Hematopoietic multipotent progenitor cell (in vitro differentiated cells): ENCODE data around the gene TMEM94. TPM values are rescaled to one million over a fixed set of nuclear protein-coding genes. Genes with fewer than 3 reads are reported as not detected.
A peak's percentile ranks its signal among the peaks of the same experiment; 100 is the strongest.

Experiments used
- DNase-seq, 3 donors: peaks; one replicate each; pipeline ENCODE4 v3.0.0-alpha.2; 2011 to 2015; ENCODE audit warnings: low read depth in 2 of 3, low spot score in 2 of 3
- total RNA-seq: library from RNA; depleted of rRNA; stranded (reverse); fragments of >200 nt; gene quantifications from one replicate; pipeline ENCODE4 v1.2.3, GENCODE V29; 2012

TMEM94 gene
- total RNA-seq, 1 donor = 156 TPM

DNA sequence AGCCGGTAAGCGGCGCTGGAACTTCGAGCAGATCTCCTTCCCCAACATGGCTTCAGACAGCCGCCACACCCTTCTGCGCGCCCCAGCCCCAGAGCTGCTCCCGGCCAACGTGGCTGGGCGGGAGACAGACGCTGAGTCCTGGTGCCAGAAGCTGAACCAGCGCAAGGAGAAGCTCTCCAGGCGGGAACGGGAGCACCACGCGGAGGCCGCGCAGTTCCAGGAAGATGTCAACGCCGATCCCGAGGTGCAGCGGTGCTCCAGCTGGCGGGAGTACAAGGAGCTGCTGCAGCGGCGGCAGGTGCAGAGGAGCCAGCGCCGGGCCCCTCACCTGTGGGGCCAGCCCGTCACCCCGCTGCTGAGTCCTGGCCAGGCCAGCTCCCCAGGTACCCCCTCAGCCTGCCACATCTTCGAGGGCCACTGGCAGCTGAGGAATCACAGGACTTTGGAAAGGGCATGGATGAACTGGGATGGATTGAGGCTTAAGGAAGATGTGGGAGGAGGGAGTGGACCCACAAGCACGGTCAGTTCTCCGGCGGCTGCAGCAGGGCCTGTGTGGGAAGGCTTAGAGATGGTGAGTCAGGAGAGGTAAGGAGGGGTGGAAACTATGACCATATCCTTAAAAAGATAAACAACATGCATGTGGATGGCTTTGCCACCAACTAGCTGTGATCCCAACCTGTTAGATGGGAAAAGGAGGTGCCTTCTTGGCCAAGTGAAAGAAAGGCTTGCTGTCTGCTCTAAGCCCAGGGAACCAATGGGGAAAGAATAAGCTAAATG lies 65.7 kb downstream of the TMEM94 start:
- DNase-seq = no peak

DNA sequence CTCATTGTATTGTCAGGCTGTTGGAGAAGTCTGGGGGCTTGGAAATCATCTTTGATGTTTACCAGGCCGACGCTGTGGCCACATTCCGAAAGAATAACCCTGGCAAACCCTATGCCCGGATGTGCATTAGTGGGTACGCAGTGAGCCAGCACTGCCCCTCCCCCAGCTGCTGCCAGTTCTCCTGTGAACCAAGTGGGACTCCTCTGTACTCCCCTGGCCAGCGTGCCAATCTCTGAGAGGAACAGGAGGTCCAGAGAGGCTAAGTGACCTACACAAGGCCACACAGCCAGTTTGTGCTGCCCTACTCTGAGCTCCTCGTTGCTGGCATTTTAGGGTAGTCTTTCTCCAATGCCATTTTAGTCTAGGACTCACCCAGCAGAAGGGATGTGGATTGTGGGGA lies 67.2 kb downstream of the TMEM94 start:
- DNase-seq = no peak

- peak in 1 of 3 donors; percentile 31 for DNase-seq
These were observed 68.0 kb downstream of the TMEM94 start for GRCh38 chr17:75524269-75524969.

- peak; percentile 83 to 89 (median 86) for DNase-seq
These were observed 68.8 kb downstream of the TMEM94 start, which contains the start of gene LLGL2 for GRCh38 chr17:75524970-75525805. Gene LLGL2, plus strand, starts transcription at chr17:75525697. Its CDS starts 17,730 bp downstream, at chr17:75543427.

DNA sequence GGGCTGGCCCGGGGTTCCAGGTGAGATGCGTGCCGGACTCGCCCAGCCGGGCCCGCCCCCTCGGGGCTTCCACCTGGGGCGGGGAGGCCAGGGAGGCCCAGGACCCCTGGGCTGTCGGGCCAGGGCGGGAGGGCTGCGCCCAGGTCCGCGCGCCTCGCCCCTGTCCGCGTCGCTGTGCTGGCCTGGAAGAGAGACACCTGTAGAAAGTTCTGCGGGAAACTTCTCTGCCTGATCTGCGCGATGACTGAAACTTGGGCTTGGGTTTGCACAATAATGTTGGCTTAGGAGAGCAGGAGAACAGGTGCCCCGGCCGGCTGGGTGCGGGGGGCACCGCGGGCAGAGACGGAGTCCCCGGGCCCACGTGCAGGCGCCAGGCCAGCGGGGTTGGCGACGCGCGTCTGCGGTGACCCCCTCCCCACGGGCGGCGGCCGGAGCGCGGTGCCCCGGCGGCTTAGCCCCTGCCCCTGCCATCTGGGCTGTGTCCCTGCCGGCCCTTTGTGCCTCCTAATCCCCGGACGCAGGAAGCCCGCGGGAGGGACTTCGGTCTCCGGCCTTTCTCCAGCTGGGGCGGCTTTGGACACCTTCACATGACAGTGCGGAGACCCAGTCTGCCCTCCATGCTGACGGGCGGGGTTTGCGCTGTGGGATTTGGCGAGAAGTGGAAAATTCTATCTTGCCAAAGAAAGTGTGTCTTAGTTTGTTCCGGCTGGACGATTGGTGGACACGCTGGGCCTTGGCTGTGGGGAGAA lies 69.5 kb downstream of the TMEM94 start:
- no peak for DNase-seq

DNA sequence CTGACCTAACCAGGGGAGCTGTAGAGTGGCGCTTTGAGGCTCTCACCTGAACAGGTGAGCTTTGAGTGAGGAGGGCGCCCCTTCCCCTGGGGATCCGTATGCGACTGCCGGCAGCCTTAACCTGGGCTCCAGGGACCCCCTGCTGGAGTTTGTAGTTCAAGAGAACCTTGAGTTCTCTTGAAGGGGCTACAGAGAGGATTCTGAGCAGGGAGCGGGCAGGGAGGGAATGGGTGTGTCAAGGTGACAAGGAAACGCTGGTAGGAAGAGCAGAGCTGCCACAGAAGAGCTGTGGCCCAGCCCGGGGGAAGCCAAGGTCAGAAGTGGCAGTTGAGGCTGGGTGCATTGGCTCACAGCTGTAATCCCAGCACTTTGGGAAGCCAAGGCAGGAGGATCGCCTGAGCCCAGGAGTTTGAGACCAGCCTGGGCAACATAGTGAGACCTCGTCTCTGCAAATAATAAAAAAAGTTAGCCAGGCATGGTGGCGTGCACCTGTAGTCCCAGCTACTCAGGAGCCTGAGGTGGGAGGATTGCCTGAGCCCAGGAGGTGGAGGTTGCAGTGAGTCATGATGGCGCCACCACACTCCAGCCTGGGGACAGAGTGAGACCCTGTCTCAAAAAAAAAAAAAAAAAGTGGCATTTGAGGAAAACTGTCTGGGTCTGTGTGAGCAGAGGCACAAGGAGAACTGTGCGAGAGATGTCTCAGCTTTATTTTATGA lies 70.3 kb downstream of the TMEM94 start:
- DNase-seq = no peak

DNA sequence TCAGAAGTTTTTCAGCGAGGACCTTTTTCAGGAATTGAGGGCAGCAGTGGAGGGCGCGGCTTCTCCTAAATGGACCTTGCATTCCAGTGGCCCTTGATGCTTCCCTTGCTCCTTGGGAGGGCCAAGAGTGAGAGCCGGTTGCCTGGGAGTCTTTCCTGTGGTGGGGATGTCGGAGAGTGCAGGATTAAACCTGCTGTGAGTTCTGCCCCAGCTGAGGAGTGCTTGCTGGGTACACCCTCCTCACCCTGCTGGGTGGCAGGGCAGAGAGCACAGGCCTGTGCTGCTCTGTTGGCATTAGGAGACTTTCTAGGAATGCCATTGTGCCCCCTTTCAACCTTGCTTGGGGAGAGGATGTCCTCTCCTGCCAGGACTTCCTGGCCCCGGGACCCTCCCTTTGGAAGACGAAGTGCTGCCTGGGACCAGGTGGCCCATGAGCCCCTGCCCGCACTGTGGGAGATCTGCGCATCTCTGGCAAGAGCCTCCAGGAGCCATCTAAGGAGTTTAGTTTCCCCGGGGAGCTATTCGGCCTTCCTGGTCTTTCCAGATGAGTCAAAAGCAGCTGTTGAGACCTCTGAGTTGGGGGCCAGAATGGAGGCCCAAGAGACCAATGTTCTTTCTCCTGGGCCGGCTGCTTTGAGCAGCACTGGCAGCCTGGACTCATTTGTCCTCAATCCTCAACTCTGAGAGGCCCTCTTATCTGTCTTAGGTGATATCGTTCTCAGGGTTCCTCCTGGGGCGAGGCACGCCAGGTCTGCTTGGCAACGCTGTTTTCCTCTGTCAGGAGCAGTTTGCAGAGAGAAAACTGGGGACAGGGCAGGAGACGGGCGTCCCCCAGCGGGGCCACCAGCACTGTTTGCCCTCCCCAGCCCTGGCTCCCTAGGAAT lies 74.6 kb downstream of the TMEM94 start:
- no peak for DNase-seq

GRCh38 chr17:75531721-75532072 lies 75.3 kb downstream of the TMEM94 start:
- DNase-seq = no peak

DNA sequence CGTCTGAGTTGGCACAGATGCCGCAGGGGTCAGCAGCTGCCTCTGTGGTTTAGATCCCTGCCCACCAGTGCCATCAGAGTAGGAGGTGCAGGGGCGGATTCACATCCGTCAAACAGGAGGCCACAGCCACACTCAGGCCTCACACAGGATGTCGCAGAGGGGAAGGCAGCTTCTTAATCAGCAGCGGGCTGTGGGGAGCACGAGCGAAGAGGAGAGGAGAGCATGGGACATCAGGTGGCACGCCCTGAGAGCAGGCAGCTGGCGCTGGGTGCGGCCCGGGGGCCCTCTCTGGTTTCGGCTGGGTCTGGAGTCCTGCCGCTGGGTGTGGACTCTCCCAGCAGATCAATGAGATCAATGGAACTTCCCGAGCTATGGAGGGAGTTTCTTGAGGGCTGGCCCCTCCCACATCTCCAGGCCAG lies 78.7 kb downstream of the TMEM94 start:
- peak in 2 of 3 donors; percentile 58 to 71 for DNase-seq

DNA sequence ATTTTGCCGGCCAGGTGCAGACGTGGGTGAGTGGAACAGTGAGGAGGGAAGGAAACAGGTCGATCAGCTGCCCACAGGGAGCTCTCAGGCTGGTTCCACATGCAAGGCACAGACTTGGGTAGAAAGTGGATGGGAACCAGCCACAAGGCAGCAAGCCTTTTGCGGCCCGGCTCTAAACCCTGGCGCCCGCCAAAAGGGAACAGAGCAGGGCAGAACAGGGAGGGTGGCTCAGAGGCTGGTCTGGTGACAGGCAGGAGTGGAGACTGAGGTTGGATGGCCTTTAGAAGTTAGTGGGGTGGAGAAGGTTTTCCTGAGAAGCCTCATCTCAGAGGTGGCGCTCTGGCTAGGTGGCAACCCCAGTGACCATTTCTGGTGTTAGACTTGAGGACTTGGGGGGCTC lies 79.4 kb downstream of the TMEM94 start:
- DNase-seq = no peak

GRCh38 chr17:75536366-75536765 lies 79.9 kb downstream of the TMEM94 start:
- DNase-seq = no peak

- no peak for DNase-seq
These were observed 83.7 kb downstream of the TMEM94 start for GRCh38 chr17:75539967-75540729.

DNA sequence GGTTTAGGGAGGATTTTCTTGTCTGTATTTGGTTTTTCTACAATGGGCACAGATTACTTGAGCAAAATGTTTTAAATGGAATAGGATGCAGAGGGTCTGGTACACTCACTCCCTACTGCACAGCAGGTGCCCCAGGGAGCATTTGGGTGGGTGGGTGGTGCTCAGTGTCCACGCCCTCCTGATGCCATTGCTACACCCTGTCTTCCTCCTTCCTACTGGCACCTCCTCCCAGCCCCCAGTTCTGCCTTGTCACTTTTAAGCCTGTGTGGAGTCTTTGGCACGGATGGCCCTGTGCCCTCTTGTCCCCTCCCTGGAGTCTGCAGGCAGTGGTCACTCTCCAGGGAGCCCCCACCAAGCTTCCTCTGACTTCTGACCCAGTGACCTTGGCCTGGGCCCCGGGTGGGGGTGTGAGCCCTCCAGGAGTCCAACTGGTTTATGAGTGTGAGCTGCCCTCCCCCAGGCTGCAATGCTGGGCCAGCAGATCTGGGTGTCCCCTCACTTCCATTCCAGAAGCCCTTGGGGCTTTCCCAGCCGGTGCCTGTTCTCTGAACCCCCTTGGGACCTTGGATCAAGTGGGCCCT lies 84.6 kb downstream of the TMEM94 start:
- DNase-seq = no peak

GRCh38 chr17:75542229-75542628 lies 85.8 kb downstream of the TMEM94 start:
- DNase-seq = no peak

DNA sequence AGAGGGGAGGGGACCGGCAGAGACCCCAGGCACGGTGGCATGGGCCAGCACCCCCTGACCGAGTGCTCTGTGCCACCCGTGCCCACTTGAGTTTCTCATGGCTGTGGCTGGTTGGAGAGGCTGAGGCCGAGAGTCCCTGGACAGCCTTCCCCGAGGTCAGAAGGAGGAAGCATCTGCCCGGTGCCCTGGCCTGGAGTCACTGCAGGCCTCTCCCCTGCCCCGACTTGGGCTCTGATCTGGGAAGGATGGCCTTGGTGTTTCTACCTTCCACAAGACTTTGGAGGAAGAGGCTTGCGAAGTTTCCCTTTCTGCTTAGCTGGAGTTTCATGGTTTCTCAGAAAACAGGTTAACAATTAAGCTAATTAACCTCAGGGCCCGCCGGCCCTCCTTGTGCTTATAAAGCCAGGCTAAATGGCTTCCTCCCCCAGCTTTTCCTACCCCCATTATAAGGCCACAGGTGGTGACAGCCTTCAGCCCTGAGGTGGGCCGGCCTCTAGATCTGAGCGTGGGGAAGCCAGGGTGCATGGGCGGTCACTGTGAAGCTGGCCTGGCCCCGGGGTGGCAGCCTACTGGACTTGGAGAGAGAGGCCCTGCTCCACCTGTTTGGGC lies 86.4 kb downstream of the TMEM94 start:
- DNase-seq = no peak

DNA sequence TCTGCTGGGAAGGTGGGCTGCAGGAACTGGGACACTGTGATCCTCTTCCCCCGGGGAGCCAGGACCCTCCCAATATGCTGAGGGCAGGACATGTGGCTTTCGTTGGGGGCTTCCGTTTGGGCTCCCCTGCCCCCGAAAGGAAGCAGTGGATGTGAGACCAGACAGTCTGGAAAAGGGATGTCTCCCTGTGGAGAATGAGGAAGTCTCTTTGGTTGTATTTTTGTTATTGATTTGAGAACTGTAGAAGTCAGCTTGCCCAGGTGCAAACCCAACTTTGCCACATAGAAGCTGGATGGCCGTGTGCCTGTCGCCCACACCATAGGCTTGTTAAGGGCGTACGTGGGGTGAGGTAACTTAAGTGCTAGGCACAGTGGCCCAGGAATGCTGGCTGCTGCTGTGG lies 87.8 kb downstream of the TMEM94 start:
- no peak for DNase-seq

DNA sequence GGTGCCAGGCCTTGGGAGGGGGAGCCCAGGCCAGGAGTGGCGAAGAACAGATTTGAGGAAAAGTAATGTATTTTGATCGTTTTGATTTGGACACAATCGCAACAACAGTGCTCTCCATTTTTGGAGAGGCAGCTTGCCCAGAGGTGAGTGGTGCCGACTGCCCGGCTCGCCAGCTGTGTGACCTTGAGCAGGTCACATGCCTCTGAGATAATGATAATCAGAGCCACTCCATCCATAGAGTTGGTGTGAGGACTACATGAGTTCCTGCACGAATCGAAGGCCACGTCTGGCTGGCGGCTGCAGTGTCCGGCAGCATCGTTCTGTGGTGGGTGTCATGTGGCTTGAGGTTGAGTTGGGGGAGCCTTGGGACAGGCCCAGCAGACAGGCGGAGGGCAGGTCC lies 89.7 kb downstream of the TMEM94 start:
- DNase-seq = no peak
